ENCODE data around the gene FADS3. TPM values are rescaled to one million over a fixed set of nuclear protein-coding genes. Genes with fewer than 3 reads are reported as not detected.

FADS3 gene
- total and polyA plus RNA-seq, 2 of the 4 experiments (the other 2 are of a cell fraction): 54.5 to 110 TPM

DNA sequence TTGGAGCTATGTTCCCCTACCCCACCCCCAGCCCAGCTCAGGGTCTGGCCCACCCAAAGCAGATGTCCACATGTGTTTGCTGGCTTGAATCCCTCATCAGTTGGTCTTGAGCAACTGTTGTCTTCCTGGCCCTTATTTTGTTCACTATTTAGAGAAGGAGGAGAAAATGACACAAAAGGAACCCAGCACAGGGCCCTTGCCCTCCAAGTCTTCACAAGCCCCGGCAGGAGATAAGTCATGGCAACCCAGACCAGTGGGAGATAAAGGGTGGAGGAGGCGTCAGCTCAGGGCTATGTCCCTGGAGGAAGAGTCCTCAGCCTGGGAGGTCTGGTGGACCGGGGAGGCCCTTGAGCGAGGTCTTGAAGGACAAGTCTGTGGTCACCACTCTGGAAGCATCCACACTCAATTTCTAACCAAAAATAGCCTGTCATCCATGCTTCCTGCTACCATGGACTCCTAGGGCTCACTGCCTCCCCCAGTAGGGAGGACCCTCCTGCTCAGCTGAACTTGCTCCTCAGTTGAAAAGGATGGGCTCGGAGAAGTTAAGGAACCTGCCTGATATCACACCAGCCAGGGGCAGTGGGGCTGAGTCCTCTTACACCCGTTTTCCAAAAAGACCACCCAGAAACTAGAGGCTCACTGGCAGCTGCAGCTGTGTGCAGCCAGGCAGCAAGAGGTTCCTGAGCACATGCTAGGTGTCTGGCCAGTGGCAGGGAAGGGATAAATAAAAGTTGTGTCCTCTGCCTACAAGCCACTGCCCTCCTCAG lies 27.8 kb upstream of the FADS3 start:
- Histone ChIP-seq H2BK5ac (ENCODE audit: low read depth, low read length, poor library complexity, severe bottlenecking) (no peak overlapping the region), H3K79me1 (ENCODE audit: low read depth in 1 of 2, low read length in 2 of 2) (0 out of 4 replicates have a peak, but pooled peaks cover 0 to 3% of the 10 kb centered on the region in 2 experiments), H3K14ac (replicated peaks; ENCODE audit: low read depth, low read length) (no peak overlapping the region), H3K4ac (ENCODE audit: low read depth, low read length) (no peak overlapping the region; the same call in 1 of the 2 replicates), H2BK120ac (ENCODE audit: low read depth, low read length) (no peak overlapping the region), H3K9me1 (ENCODE audit: insufficient read depth, low read length) (no peaks in the 10 kb centered on the region), H4K8ac (ENCODE audit: low read depth in 2 of 2, low read length in 2 of 2) (no peak overlapping the region), H4K91ac (ENCODE audit: insufficient read depth, low read depth, low read length) (no peak overlapping the region), H2BK20ac (ENCODE audit: low read depth, low read length) (no peak overlapping the region), H2AK5ac (ENCODE audit: low read depth, low read length) (peak overlapping the region; percentile 43), H3K27ac (ENCODE audit: insufficient read depth, low read length) (no peak overlapping the region), H4K20me1 (ENCODE audit: insufficient read depth, low read length) (no peaks in the 10 kb centered on the region), H2AK9ac (replicated peaks; ENCODE audit: low read depth, low read length, poor library complexity) (no peak overlapping the region), H2AFZ (replicated peaks; ENCODE audit: low read length, poor library complexity) (no peak overlapping the region), H3K23ac (ENCODE audit: low read depth, low read length) (no peak overlapping the region), H3K27me3 (ENCODE audit: control insufficient read depth, insufficient read depth, low read length) (peaks cover 25% of the 10 kb centered on the region), H3K9me3 (ENCODE audit: control insufficient read depth, insufficient read depth, low read length) (no peaks in the 10 kb centered on the region), H3K4me2 (ENCODE audit: low read depth, low read length) (no peak overlapping the region), H4K5ac (ENCODE audit: low read depth, low read length) (no peak overlapping the region), H3K9ac (ENCODE audit: low read depth, low read length) (no peak overlapping the region), H3K18ac (ENCODE audit: low read depth, low read length) (no peak overlapping the region), H3K4me3 (ENCODE audit: insufficient read depth, low read depth, low read length) (no peak overlapping the region), H2BK15ac (ENCODE audit: low read depth, low read length) (no peak overlapping the region), H3K56ac (ENCODE audit: extremely low read depth, insufficient read depth, low read length) (no peak overlapping the region), H3K36me3 (ENCODE audit: control insufficient read depth, insufficient read depth, low read length) (no peaks in the 10 kb centered on the region), H3K4me1 (ENCODE audit: control insufficient read depth, insufficient read depth, low read length) (peaks cover 14% of the 10 kb centered on the region; the same call in 1 of the 2 replicates)
- in situ Hi-C loops (cut with MboI; ENCODE audit: low sequenced_read_pairs): no loop called here
- POLR2A ChIA-PET (ENCODE audit: unreplicated experiment): no interaction called here
- CTCF ChIA-PET: interaction anchor here (0.8 kb wide), 1 partner anchor 28 kb away, joined by 3 read pairs; no protein-coding TSS in a partner anchor
- ATAC-seq (ENCODE audit: low read depth) (no peak), DNase-seq (no peak)
- dilution Hi-C loops (cut with HindIII; ENCODE audit: low sequenced_read_pairs, unreplicated experiment): no loop called here
- WGBS, 2 experiments (ENCODE audit: extremely low coverage in 2 of 2, insufficient read length in 1 of 2): no CpG with 5 or more reads among the region's 6 CpGs
- intact Hi-C loops (cut with micrococcal nuclease): no loop called here
- BruUV-seq (replicated peaks): no TSS peak
- no peak for TF ChIP-seq MXI1 (IDR thresholded peaks at IDR 0.05; ENCODE audit: borderline replicate concordance, low read depth, low read length)
- no peak for TF ChIP-seq MAFK (IDR thresholded peaks at IDR 0.05; ENCODE audit: low read depth, low read length)
- TF ChIP-seq RAD21 (IDR thresholded peaks at IDR 0.05; ENCODE audit: low read length): no peak
- no peak for TF ChIP-seq CHD1 (IDR thresholded peaks at IDR 0.05; ENCODE audit: low read depth, low read length)
- TF ChIP-seq, protein P1, sequence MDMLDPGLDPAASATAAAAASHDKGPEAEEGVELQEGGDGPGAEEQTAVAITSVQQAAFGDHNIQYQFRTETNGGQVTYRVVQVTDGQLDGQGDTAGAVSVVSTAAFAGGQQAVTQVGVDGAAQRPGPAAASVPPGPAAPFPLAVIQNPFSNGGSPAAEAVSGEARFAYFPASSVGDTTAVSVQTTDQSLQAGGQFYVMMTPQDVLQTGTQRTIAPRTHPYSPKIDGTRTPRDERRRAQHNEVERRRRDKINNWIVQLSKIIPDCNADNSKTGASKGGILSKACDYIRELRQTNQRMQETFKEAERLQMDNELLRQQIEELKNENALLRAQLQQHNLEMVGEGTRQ (IDR thresholded peaks at IDR 0.05; ENCODE audit: low read depth, low read length): no peak
- no peak for TF ChIP-seq BHLHE40 (IDR thresholded peaks at IDR 0.05; ENCODE audit: low read depth, low read length)
- no peak for TF ChIP-seq MAZ (IDR thresholded peaks at IDR 0.05; ENCODE audit: borderline replicate concordance, low read depth, low read length)
